HepG2 (cell line): ENCODE results near the gene DALRD3. TPM values are rescaled to one million over a fixed set of nuclear protein-coding genes. Genes with fewer than 3 reads are reported as not detected.

ENCODE experiments used
- CBX2 ChIP-seq, 2 experiments: fragments of 200-600 bp in 1 of 2; sonication (generic); formaldehyde crosslinking in 1 of 2; IDR thresholded peaks; 2 replicates each; pipeline versions ENCODE4 v1.7.0 to v1.8.1; 2018 to 2022; ENCODE audit warnings: low read depth in 2 of 2, low read length in 1 of 2, mild to moderate bottlenecking in 1 of 2, missing genetic modification reagents in 1 of 2
- CEBPB ChIP-seq: IDR thresholded peaks from 2 replicates; pipeline ENCODE4 v1.6.1; 2011; ENCODE audit warnings: low read depth, low read length, improper control_type of control experiment, borderline replicate concordance
- CENPX ChIP-seq: sonication (generic); formaldehyde crosslinking; IDR thresholded peaks from 2 replicates; pipeline ENCODE4 v1.9.0; 2021; ENCODE audit warnings: mild to moderate bottlenecking, missing genetic modification reagents, moderate library complexity
- DMAP1 ChIP-seq: IDR thresholded peaks from 2 replicates; pipeline ENCODE4 v1.6.1; 2016
- ETV5 ChIP-seq: IDR thresholded peaks from 2 replicates; pipeline ENCODE4 v1.6.1; 2018; ENCODE audit warnings: missing biosample characterization, missing genetic modification reagents, inconsistent platforms, borderline replicate concordance
- FOXO4 ChIP-seq: sonication (generic); formaldehyde crosslinking; conservative IDR thresholded peaks from 2 replicates; pipeline ENCODE4 v1.8.1; 2023; ENCODE audit warnings: missing genetic modification reagents
- HDAC1 ChIP-seq: sonication (generic); formaldehyde crosslinking; IDR thresholded peaks from 2 replicates; pipeline ENCODE4 v1.5.1; 2020; ENCODE audit warnings: mild to moderate bottlenecking, missing genetic modification reagents
- HOXA7 ChIP-seq: sonication (generic); formaldehyde crosslinking; IDR thresholded peaks from 2 replicates; pipeline ENCODE4 v1.8.1; 2022; ENCODE audit warnings: mild to moderate bottlenecking, missing genetic modification reagents, moderate library complexity
- MED13 ChIP-seq: sonication (generic); formaldehyde crosslinking; IDR thresholded peaks from 2 replicates; pipeline ENCODE4 v1.5.0; 2020; ENCODE audit warnings: missing genetic modification reagents
- MLXIP ChIP-seq: sonication (generic); formaldehyde crosslinking; IDR thresholded peaks from 2 replicates; pipeline ENCODE4 v1.9.0; 2021; ENCODE audit warnings: missing genetic modification reagents, borderline replicate concordance
- MXD4 ChIP-seq: IDR thresholded peaks from 2 replicates; pipeline ENCODE4 v1.6.1; 2016; ENCODE audit warnings: mild to moderate bottlenecking, missing biosample characterization, missing genetic modification reagents
- NAIF1 ChIP-seq: sonication (generic); formaldehyde crosslinking; IDR thresholded peaks from 2 replicates; pipeline ENCODE4 v1.5.0; 2020; ENCODE audit warnings: mild to moderate bottlenecking, missing genetic modification reagents, borderline replicate concordance
- NCOA5 ChIP-seq: sonication (generic); formaldehyde crosslinking; IDR thresholded peaks from 2 replicates; pipeline ENCODE4 v1.4.0; 2020; ENCODE audit warnings: missing genetic modification reagents
- NFE2L2 ChIP-seq: fragments of 150-350 bp; IDR thresholded peaks from 2 replicates; pipeline ENCODE4 v1.6.1; 2014; ENCODE audit warnings: low read length
- SALL2 ChIP-seq: sonication (generic); formaldehyde crosslinking; IDR thresholded peaks from 2 replicates; pipeline ENCODE4 v1.8.1; 2023; ENCODE audit warnings: mild to moderate bottlenecking, missing genetic modification reagents, inconsistent platforms
- TARDBP ChIP-seq: sonication (generic); formaldehyde crosslinking; IDR thresholded peaks from 2 replicates; pipeline ENCODE4 v1.8.0; 2022; ENCODE audit warnings: mild to moderate bottlenecking, missing genetic modification reagents
- TSC22D2 ChIP-seq: sonication (generic); formaldehyde crosslinking; IDR thresholded peaks from 2 replicates; pipeline ENCODE4 v1.5.1; 2020; ENCODE audit warnings: missing genetic modification reagents, mild to moderate bottlenecking, borderline replicate concordance
- XRCC5 ChIP-seq: fragments of 200-400 bp; formaldehyde crosslinking; optimal IDR thresholded peaks from 2 replicates; pipeline ENCODE3; 2017; ENCODE audit warnings: mild to moderate bottlenecking, low read length
- ZIK1 ChIP-seq: sonication (generic); formaldehyde crosslinking; IDR thresholded peaks from 2 replicates; pipeline ENCODE4 v1.5.0; 2020; ENCODE audit warnings: mild to moderate bottlenecking, low read depth, missing genetic modification reagents, borderline replicate concordance
- ZNF232 ChIP-seq: sonication (generic); formaldehyde crosslinking; IDR thresholded peaks from 2 replicates; pipeline ENCODE4 v1.4.0; 2020; ENCODE audit warnings: missing genetic modification reagents, borderline replicate concordance
- ZNF335 ChIP-seq: sonication (generic); formaldehyde crosslinking; IDR thresholded peaks from 2 replicates; pipeline ENCODE4 v1.4.0; 2020; ENCODE audit warnings: missing genetic modification reagents
- ZNF496 ChIP-seq: sonication (generic); formaldehyde crosslinking; IDR thresholded peaks from 2 replicates; pipeline ENCODE4 v1.8.1; 2023; ENCODE audit warnings: mild to moderate bottlenecking, moderate library complexity, missing genetic modification reagents; ENCODE audit not compliant: insufficient replicate concordance
- ZNF724P ChIP-seq: sonication (generic); formaldehyde crosslinking; IDR thresholded peaks from 2 replicates; pipeline ENCODE4 v1.8.0; 2022; ENCODE audit warnings: missing genetic modification reagents, borderline replicate concordance
- ZNF773 ChIP-seq: sonication (generic); formaldehyde crosslinking; IDR thresholded peaks from 2 replicates; pipeline ENCODE4 v1.4.0; 2020; ENCODE audit warnings: missing genetic modification reagents, borderline replicate concordance
- ZNF839 ChIP-seq: sonication (generic); formaldehyde crosslinking; IDR thresholded peaks from 2 replicates; pipeline ENCODE4 v1.4.0; 2020; ENCODE audit warnings: missing genetic modification reagents, mild to moderate bottlenecking, borderline replicate concordance
- polyA plus RNA-seq, 8 experiments: library from polyadenylated mRNA; depleted of rRNA in 3 of 8; stranded (reverse) in 7 of 8; unstranded in 1 of 8; fragments of >200 nt; fragmentation: Illumina TruSeq in 4 of 8; extraction: Trizol in 4 of 8; gene quantifications; 2 replicates each; pipeline versions ENCODE4 v1.2.1 to v1.2.3, GENCODE V29; 2011 to 2016; ENCODE audit warnings: low read depth in 4 of 8, missing spikeins in 1 of 8, mixed read lengths in 1 of 8; ENCODE audit not compliant: insufficient read depth in 1 of 8
- total RNA-seq, 5 experiments: library from RNA; depleted of rRNA; stranded (reverse); fragments of >200 nt; fragmentation: Illumina TruSeq; extraction: Trizol; gene quantifications; 2 replicates each; pipeline ENCODE4 v1.2.3, GENCODE V29; 2016; ENCODE audit warnings: low read depth in 1 of 5
- TF ChIP-seq, protein P1 (sequence below): sonication (generic); formaldehyde crosslinking; IDR thresholded peaks from 2 replicates; pipeline ENCODE4 v1.8.0; 2022; ENCODE audit warnings: missing genetic modification reagents, mild to moderate bottlenecking, borderline replicate concordance

The DALRD3 gene
- total and polyA plus RNA-seq, 2 of the 13 experiments (the other 11 are each of a cell fraction or from before 2014, with no cell fraction given), result 19.9 to 36.5 TPM

DNA sequence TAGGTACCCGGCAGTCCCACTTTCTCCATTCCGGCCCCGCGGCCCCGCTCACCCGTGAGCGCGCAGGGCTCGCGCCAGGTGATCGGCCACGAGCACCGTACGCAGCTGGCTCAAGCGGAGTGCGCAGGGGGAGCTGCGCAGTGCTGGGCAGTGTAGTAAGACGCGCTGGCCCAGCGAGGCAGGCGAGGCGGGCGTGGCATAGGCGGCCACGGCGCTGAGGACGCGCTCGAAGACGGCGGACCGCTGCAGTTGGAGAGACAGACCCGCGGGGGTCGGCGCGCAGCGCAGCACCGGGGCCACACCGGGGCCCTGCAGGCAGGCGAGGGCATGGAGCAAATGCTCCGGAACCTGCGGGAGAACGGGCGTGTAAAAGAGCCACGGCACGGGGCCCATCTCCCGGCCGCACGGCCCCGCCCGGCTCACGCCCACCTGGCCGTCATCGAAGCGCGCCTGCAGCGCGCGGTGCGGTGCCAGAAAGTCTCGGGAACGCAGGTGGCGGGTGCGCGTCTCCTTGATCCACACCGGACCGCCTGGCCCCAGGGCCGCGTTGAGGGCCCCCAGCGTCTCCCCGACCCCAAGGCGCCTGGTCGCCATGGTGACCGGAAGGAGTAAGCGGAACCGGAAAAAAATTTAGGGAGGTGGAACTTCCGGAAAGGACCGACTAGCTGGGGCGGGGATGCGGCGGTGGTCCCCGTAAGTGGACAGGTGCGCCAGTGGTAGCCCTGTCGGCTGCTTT, at the start of gene DALRD3 (continued):
- TF ChIP-seq TSC22D2 (CRISPR knock-in tag), result no peak
- TF ChIP-seq CBX2 (IDR thresholded peaks at IDR 0.05; ENCODE audit: low read depth, low read length), result no peak
- TF ChIP-seq CBX2 (CRISPR knock-in tag; IDR thresholded peaks at IDR 0.05; ENCODE audit: low read depth), result no peak
- TF ChIP-seq HOXA7, result no peak
- no peak for TF ChIP-seq MLXIP (CRISPR knock-in tag)
- no peak for TF ChIP-seq CENPX (CRISPR knock-in tag)
- TF ChIP-seq SALL2, result peak; percentile 82
- TF ChIP-seq ZNF232 (CRISPR knock-in tag), result peak; percentile 65
- peak; percentile 85 for TF ChIP-seq HDAC1 (CRISPR knock-in tag)
- TF ChIP-seq MED13, result peak; percentile 26; the same call in 1 of the 2 replicates
- TF ChIP-seq ZNF839 (CRISPR knock-in tag), result peak; percentile 24; the same call in 1 of the 2 replicates
- peak; percentile 30; the same call in 1 of the 2 replicates for TF ChIP-seq TARDBP (CRISPR knock-in tag)
- no peak; the same call in 1 of the 2 replicates for TF ChIP-seq FOXO4
- no peak for TF ChIP-seq ZNF496
- TF ChIP-seq, protein P1, sequence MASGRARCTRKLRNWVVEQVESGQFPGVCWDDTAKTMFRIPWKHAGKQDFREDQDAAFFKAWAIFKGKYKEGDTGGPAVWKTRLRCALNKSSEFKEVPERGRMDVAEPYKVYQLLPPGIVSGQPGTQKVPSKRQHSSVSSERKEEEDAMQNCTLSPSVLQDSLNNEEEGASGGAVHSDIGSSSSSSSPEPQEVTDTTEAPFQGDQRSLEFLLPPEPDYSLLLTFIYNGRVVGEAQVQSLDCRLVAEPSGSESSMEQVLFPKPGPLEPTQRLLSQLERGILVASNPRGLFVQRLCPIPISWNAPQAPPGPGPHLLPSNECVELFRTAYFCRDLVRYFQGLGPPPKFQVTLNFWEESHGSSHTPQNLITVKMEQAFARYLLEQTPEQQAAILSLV, result 0 out of 2 replicates have a peak, but pooled peaks have one; percentile 70
- no peak for TF ChIP-seq ZNF724P (CRISPR knock-in tag)
- TF ChIP-seq MXD4 (CRISPR knock-in tag), result no peak
- TF ChIP-seq ZNF335 (CRISPR knock-in tag), result no peak
- TF ChIP-seq NAIF1 (CRISPR knock-in tag), result peak; percentile 98
- TF ChIP-seq XRCC5, result no peak
- 0 out of 2 replicates have a peak, but pooled peaks have one; percentile 39 for TF ChIP-seq DMAP1
- TF ChIP-seq ZIK1 (CRISPR knock-in tag), result no peak; the same call in 1 of the 2 replicates
- TF ChIP-seq ETV5 (CRISPR knock-in tag), result peak; percentile 64; the same call in 1 of the 2 replicates
- no peak for TF ChIP-seq NCOA5 (CRISPR knock-in tag)
- no peak for TF ChIP-seq NFE2L2
- TF ChIP-seq CEBPB, result no peak
- no peak for TF ChIP-seq ZNF773 (CRISPR knock-in tag)
